OCI-LY3 (cell line): ENCODE data around the gene GDNF.

Experiments used
- CTCF ChIP-seq: fragments of 200-600, 300-600 bp; sonication (generic); IDR thresholded peaks from 2 replicates; pipeline ENCODE4 v1.5.1; 2014; ENCODE audit warnings: antibody characterized with exemption, low read length, low read depth
- EZH2phosphoT487 ChIP-seq: fragments of 200-600 bp; shearing (Covaris generic); IDR thresholded peaks from 2 replicates; pipeline ENCODE4 v1.6.1; 2018; ENCODE audit warnings: antibody characterized with exemption, mixed run types, low read depth

- TF ChIP-seq CTCF (no peak), EZH2phosphoT487 (no peak)
Observed at GRCh38 chr5:37811866-37812265, 28.0 kb downstream of the GDNF start.
